AG09309 (cell line): Measurements from ENCODE around the gene LIN52.
A peak's percentile ranks its signal among the peaks of the same experiment; 100 is the strongest.

Experiments used
- DNase-seq: peaks from one replicate; pipeline ENCODE4 v3.0.0-alpha.2; 2010; ENCODE audit warnings: low read depth
- H3K4me3 ChIP-seq: 2 replicates; pipeline ENCODE4 v1.5.1; 2011; ENCODE audit warnings: mild to moderate bottlenecking, low read depth, low read length, moderate library complexity; ENCODE audit not compliant: control insufficient read depth
- CTCF ChIP-seq: IDR thresholded peaks from 2 replicates; pipeline ENCODE4 v1.5.1; 2011; ENCODE audit warnings: mild to moderate bottlenecking, low read depth, low read length, inconsistent platforms; ENCODE audit not compliant: insufficient read depth, control insufficient read depth; ENCODE audit errors: missing control alignments

LIN52 gene

GRCh38 chr14:74207943-74208342, 123.2 kb downstream of the LIN52 start:
- no peak overlapping the region for H3K4me3 ChIP-seq
- no peak for DNase-seq

GRCh38 chr14:74208642-74209041, 123.9 kb downstream of the LIN52 start:
- no peak for TF ChIP-seq CTCF
- no peak for DNase-seq
- H3K4me3 ChIP-seq, result no peak overlapping the region

More at GRCh38 chr14:74207943-74208342, 123.2 kb downstream of the LIN52 start:
- no peak for TF ChIP-seq CTCF

GRCh38 chr14:74211945-74212580, 127.3 kb downstream of the LIN52 start:
- no peak for DNase-seq

GRCh38 chr14:74213907-74214803, 129.4 kb downstream of the LIN52 start:
- no peak for TF ChIP-seq CTCF
- no peak overlapping the region for H3K4me3 ChIP-seq
- DNase-seq, result no peak

More at GRCh38 chr14:74211945-74212580, 127.3 kb downstream of the LIN52 start:
- no peak for TF ChIP-seq CTCF
- no peak overlapping the region for H3K4me3 ChIP-seq

DNA sequence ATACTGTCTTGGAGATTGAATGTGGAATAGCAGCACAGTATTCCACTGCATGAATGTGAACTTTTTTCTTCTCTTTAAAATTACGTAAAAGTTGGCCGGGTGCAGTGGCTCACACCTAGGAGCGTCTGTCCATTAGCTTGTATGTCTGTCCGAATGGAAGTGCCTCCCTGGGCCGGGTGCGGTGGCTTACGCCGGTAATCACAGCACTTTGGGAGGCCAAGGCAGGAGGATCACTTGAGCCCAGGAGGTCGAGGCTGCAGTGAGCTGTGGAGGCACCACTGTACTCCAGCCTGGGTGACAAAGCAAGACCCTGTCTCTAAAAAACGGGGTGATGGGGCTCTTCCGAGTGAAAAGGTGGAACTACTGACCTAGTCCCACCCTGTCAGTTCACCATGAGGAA, 131.9 kb downstream of the LIN52 start:
- H3K4me3 ChIP-seq, result no peak overlapping the region
- TF ChIP-seq CTCF, result no peak
- DNase-seq, result no peak

DNA sequence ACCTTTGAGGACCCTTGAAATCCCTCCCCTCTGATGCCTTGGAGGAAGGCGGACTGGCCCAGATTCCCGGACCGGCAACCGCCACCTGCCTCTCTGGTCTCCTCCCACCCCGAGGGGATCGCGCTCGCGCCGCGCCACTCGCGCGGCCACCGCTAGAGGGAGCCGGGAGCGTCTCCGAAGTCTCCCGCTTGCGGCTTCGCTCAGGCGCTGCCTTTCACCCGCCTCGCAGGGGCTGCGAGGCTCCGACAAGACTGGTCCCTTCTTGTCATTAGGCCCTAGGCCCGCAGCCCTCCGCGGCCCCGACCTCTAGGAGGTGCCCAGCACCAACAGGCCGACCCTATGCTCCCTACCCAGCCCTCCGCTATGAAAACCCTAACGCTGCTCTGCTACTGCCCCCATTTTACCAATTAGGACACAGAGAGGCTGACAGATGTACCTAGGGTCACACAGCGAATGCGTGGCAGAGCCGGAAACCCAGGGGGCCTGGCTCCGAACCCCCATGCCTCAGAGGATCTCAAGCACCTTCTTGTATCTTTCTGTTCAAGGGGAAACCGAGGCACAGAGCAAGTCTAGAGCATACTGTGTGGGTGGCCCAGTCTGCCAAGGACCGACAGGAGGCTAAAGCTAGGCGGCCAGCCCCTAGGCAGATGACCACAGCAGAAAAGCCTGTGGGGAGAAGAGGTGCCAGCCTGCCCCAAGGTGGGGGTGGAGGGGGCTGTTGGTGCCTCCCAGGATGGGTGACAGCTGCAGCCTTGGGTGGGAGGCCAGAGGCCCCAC, 133.1 kb downstream of the LIN52 start:
- H3K4me3 ChIP-seq, result peak overlapping the region; percentile 20
- TF ChIP-seq CTCF, result peak; percentile 94
- DNase-seq, result no peak
